NCI-H1092 (cell line): Measurements from ENCODE around the gene ZNF12.

Source experiments
- DNase-seq: peaks from one replicate; lab custom pipeline; 2025; lab: John Stamatoyannopoulos, UW

ZNF12 gene

GRCh38 chr7:6647541-6647940 lies 59.2 kb downstream of the ZNF12 start:
- DNase-seq, result no peak

GRCh38 chr7:6647080-6647479 lies 59.7 kb downstream of the ZNF12 start:
- DNase-seq, result no peak

- no peak for DNase-seq
Observed at GRCh38 chr7:6646465-6646864, 60.3 kb downstream of the ZNF12 start.

GRCh38 chr7:6644728-6645127 lies 62.0 kb downstream of the ZNF12 start:
- no peak for DNase-seq

- DNase-seq, result no peak
Observed at GRCh38 chr7:6643915-6644625, 62.7 kb downstream of the ZNF12 start.

- DNase-seq, result no peak
Observed at GRCh38 chr7:6642861-6643640, 63.7 kb downstream of the ZNF12 start.

GRCh38 chr7:6642239-6642839 lies 64.4 kb downstream of the ZNF12 start:
- DNase-seq, result no peak

- no peak for DNase-seq
Observed at GRCh38 chr7:6641305-6642035, 65.3 kb downstream of the ZNF12 start.

GRCh38 chr7:6640246-6640721 lies 66.5 kb downstream of the ZNF12 start:
- DNase-seq, result no peak

GRCh38 chr7:6639627-6640026 lies 67.1 kb downstream of the ZNF12 start:
- no peak for DNase-seq

GRCh38 chr7:6639032-6639431 lies 67.7 kb downstream of the ZNF12 start:
- DNase-seq, result no peak
